Measurements from ENCODE around the gene ARHGEF37. TPM values are rescaled to one million over a fixed set of nuclear protein-coding genes. Genes with fewer than 3 reads are reported as not detected.

Gene ARHGEF37
- total and polyA plus RNA-seq, 4 donors: 2.2 to 9.1 (median 3.7) TPM

DNA sequence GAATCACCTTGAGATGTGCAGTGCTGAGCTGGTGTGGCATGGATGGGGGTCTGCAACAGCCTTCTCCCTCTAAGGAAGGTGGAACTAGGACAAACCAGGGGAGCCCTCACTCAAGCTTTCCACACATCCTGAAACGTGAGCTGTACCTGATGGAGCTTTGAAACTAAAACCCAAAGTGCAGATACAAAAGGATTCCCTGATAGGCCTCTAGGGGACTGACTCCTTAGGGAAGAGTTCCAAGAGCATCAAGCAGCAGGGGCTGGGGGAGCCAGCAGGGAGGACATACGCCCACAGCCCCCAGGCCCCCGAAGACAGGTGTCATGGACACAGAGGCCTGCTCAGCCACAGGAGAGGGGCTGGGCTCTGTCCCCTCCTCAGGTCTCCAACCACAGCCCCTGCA, 17.7 kb downstream of the ARHGEF37 start:
- no peak for ATAC-seq (ENCODE audit: insufficient read depth, low FRiP score)
- TF ChIP-seq, protein P1, sequence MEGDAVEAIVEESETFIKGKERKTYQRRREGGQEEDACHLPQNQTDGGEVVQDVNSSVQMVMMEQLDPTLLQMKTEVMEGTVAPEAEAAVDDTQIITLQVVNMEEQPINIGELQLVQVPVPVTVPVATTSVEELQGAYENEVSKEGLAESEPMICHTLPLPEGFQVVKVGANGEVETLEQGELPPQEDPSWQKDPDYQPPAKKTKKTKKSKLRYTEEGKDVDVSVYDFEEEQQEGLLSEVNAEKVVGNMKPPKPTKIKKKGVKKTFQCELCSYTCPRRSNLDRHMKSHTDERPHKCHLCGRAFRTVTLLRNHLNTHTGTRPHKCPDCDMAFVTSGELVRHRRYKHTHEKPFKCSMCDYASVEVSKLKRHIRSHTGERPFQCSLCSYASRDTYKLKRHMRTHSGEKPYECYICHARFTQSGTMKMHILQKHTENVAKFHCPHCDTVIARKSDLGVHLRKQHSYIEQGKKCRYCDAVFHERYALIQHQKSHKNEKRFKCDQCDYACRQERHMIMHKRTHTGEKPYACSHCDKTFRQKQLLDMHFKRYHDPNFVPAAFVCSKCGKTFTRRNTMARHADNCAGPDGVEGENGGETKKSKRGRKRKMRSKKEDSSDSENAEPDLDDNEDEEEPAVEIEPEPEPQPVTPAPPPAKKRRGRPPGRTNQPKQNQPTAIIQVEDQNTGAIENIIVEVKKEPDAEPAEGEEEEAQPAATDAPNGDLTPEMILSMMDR (IDR thresholded peaks at IDR 0.05; ENCODE audit: control extremely low read depth, extremely low read depth): no peak
- H3K9me3 ChIP-seq (ENCODE audit: control insufficient read depth in 4 of 4, insufficient read depth in 3 of 4, low read length in 3 of 4): no peaks in the 10 kb centered on the region
- H3K27me3 ChIP-seq (ENCODE audit: control insufficient read depth in 3 of 3, insufficient read depth in 3 of 3, low read length in 2 of 3): no peaks in the 10 kb centered on the region
- peaks cover 0 to 5% (median 0%) of the 10 kb centered on the region in 5 donors for H3K4me1 ChIP-seq (ENCODE audit: control insufficient read depth in 5 of 5, insufficient read depth in 5 of 5, low read length in 5 of 5)
- peaks cover 0 to 11% (median 5%) of the 10 kb centered on the region in 4 donors for H3K36me3 ChIP-seq (ENCODE audit: control insufficient read depth in 4 of 4, insufficient read depth in 4 of 4, low read length in 4 of 4)
- no peak overlapping the region for H3K27ac ChIP-seq (ENCODE audit: low read depth in 1 of 2, low read length in 1 of 2)
- no peak overlapping the region for H3K4me3 ChIP-seq
- DNase-seq: no peak
- WGBS, 2 donors: 93 to 96% methylated on average over 3 of the region's 3 CpGs
- H3K9ac ChIP-seq (ENCODE audit: insufficient read depth in 1 of 2, low read length in 2 of 2): no peak overlapping the region

- no peaks in the 10 kb centered on the region for H3K9me3 ChIP-seq (ENCODE audit: control insufficient read depth in 4 of 4, insufficient read depth in 3 of 4, low read length in 3 of 4)
- TF ChIP-seq, protein P1 (IDR thresholded peaks at IDR 0.05; ENCODE audit: control extremely low read depth, extremely low read depth): no peak
- no peak overlapping the region for H3K27ac ChIP-seq (ENCODE audit: low read depth in 1 of 2, low read length in 1 of 2)
- ATAC-seq (ENCODE audit: insufficient read depth, low FRiP score) (no peak), DNase-seq (no peak)
- WGBS, 2 donors: 94 to 97% methylated on average over 4 of the region's 4 CpGs
- no peaks in the 10 kb centered on the region for H3K27me3 ChIP-seq (ENCODE audit: control insufficient read depth in 3 of 3, insufficient read depth in 3 of 3, low read length in 2 of 3)
- H3K9ac ChIP-seq (ENCODE audit: insufficient read depth in 1 of 2, low read length in 2 of 2): no peak overlapping the region
- peaks cover 0 to 5% (median 0%) of the 10 kb centered on the region in 5 donors for H3K4me1 ChIP-seq (ENCODE audit: control insufficient read depth in 5 of 5, insufficient read depth in 5 of 5, low read length in 5 of 5)
- peaks cover 0 to 12% (median 5%) of the 10 kb centered on the region in 4 donors for H3K36me3 ChIP-seq (ENCODE audit: control insufficient read depth in 4 of 4, insufficient read depth in 4 of 4, low read length in 4 of 4)
- H3K4me3 ChIP-seq: no peak overlapping the region
These were observed 18.1 kb downstream of the ARHGEF37 start for GRCh38 chr5:149599375-149599774.

DNA sequence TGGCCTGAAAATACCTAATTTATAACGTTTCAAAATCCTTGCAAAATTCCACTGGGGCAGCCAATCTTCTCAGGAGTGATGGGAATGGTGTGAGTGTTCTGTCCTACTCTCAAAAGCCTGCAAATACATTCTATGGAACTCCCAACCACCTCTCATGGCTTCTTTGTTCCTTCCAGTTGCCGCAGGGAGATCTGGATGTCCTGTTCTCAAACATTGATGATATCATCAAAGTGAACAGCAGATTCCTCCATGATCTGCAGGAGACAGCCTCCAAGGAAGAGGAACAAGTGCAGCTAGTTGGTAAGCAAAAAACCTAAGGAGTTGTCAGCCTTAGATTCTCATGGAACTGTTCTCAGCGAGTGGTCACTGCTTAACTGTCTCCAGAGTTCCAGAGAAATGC, 19.6 kb downstream of the ARHGEF37 start:
- Histone ChIP-seq H3K4me3 (no peak overlapping the region), H3K27me3 (ENCODE audit: control insufficient read depth in 3 of 3, insufficient read depth in 3 of 3, low read length in 2 of 3) (no peaks in the 10 kb centered on the region), H3K4me1 (ENCODE audit: control insufficient read depth in 5 of 5, insufficient read depth in 5 of 5, low read length in 5 of 5) (peaks cover 0 to 6% (median 0%) of the 10 kb centered on the region in 5 donors), H3K9ac (ENCODE audit: insufficient read depth in 1 of 2, low read length in 2 of 2) (no peak overlapping the region), H3K36me3 (ENCODE audit: control insufficient read depth in 4 of 4, insufficient read depth in 4 of 4, low read length in 4 of 4) (peaks cover 0 to 13% (median 5%) of the 10 kb centered on the region in 4 donors), H3K27ac (ENCODE audit: low read depth in 1 of 2, low read length in 1 of 2) (no peak overlapping the region), H3K9me3 (ENCODE audit: control insufficient read depth in 4 of 4, insufficient read depth in 3 of 4, low read length in 3 of 4) (no peaks in the 10 kb centered on the region)
- no peak for DNase-seq
- TF ChIP-seq, protein P1 (IDR thresholded peaks at IDR 0.05; ENCODE audit: control extremely low read depth, extremely low read depth): no peak
- 86 to 92% methylated on average over 3 of the region's 3 CpGs for WGBS, 2 donors
- no peak for ATAC-seq (ENCODE audit: insufficient read depth, low FRiP score)

- Histone ChIP-seq H3K4me3 (no peak overlapping the region), H3K9ac (ENCODE audit: insufficient read depth in 1 of 2, low read length in 2 of 2) (no peak overlapping the region), H3K9me3 (ENCODE audit: control insufficient read depth in 4 of 4, insufficient read depth in 3 of 4, low read length in 3 of 4) (no peaks in the 10 kb centered on the region), H3K36me3 (ENCODE audit: control insufficient read depth in 4 of 4, insufficient read depth in 4 of 4, low read length in 4 of 4) (peaks cover 0 to 11% (median 5%) of the 10 kb centered on the region in 4 donors), H3K27ac (ENCODE audit: low read depth in 1 of 2, low read length in 1 of 2) (no peak overlapping the region), H3K4me1 (ENCODE audit: control insufficient read depth in 5 of 5, insufficient read depth in 5 of 5, low read length in 5 of 5) (peaks cover 0 to 3% (median 0%) of the 10 kb centered on the region in 5 donors), H3K27me3 (ENCODE audit: control insufficient read depth in 3 of 3, insufficient read depth in 3 of 3, low read length in 2 of 3) (no peaks in the 10 kb centered on the region)
- DNase-seq (no peak), ATAC-seq (ENCODE audit: insufficient read depth, low FRiP score) (no peak)
- TF ChIP-seq, protein P1 (IDR thresholded peaks at IDR 0.05; ENCODE audit: control extremely low read depth, extremely low read depth): no peak
- 80 to 90% methylated on average over 4 of the region's 4 CpGs for WGBS, 2 donors
These were observed 21.9 kb downstream of the ARHGEF37 start for GRCh38 chr5:149603210-149603609.
